H1 (cell line): Measurements from ENCODE around the gene RETSAT. TPM values are rescaled to one million over a fixed set of nuclear protein-coding genes. Genes with fewer than 3 reads are reported as not detected.

Source experiments
- CTCF ChIA-PET: fragments of 300-600 bp; sonication (Branson Sonifier 250); formaldehyde crosslinking; loops from one replicate; lab custom pipeline; 2021; ENCODE audit not compliant: partially characterized antibody; lab: Charles Lee
- POLR2A ChIA-PET: fragments of 300-600 bp; sonication (Branson Sonifier 250); formaldehyde crosslinking; loops from one replicate; lab custom pipeline; 2021; ENCODE audit warnings: inconsistent platforms; ENCODE audit not compliant: partially characterized antibody; lab: Charles Lee
- DNase-seq, 2 experiments: peaks; one replicate each; pipeline versions ENCODE4 v3.0.0 to v3.0.0-alpha.2; 2010 to 2022; ENCODE audit warnings: low spot score in 2 of 2, low read depth in 1 of 2, mixed read lengths in 1 of 2
- FAIRE-seq: peaks from 2 replicates; lab custom pipeline; 2011; peaks lifted over from hg19 to GRCh38; lab: Jason Lieb, UNC
- H2AFZ ChIP-seq: 2 replicates; pipeline ENCODE4 v1.8.1; 2012; ENCODE audit warnings: low read length, inconsistent platforms
- H2AK5ac ChIP-seq: 2 replicates; pipeline ENCODE4 v1.6.1; 2013; ENCODE audit warnings: low read depth, low read length
- H2BK120ac ChIP-seq: replicated peaks from 2 replicates; pipeline ENCODE3; 2013; ENCODE audit warnings: low read depth, low read length, inconsistent platforms
- H2BK12ac ChIP-seq: 2 replicates; pipeline ENCODE4 v1.6.1; 2013; ENCODE audit warnings: low read depth, low read length
- H2BK15ac ChIP-seq: 2 replicates; pipeline ENCODE4 v1.6.1; 2013; ENCODE audit warnings: low read length
- H2BK20ac ChIP-seq: 2 replicates; pipeline ENCODE4 v1.6.1; 2013; ENCODE audit warnings: low read length
- H2BK5ac ChIP-seq: 2 replicates; pipeline ENCODE4 v1.6.1; 2013; ENCODE audit warnings: low read depth, low read length
- H3K14ac ChIP-seq: 2 replicates; pipeline ENCODE4 v1.6.1; 2013; ENCODE audit warnings: inconsistent platforms; ENCODE audit not compliant: insufficient read length
- H3K18ac ChIP-seq: 2 replicates; pipeline ENCODE4 v1.6.1; 2013; ENCODE audit warnings: low read length; ENCODE audit errors: extremely low read depth
- H3K23ac ChIP-seq: 2 replicates; pipeline ENCODE4 v1.6.1; 2013; ENCODE audit warnings: inconsistent platforms; ENCODE audit not compliant: insufficient read length
- H3K23me2 ChIP-seq: 2 replicates; pipeline ENCODE4 v1.6.1; 2013; ENCODE audit warnings: low read depth, low read length
- H3K27ac ChIP-seq: 2 replicates; pipeline ENCODE4 v1.6.1; 2011; ENCODE audit warnings: low read depth, low read length, inconsistent platforms
- H3K27me3 ChIP-seq, 4 experiments: replicated peaks in 1 of 4; 1 replicate in 1 of 4; 2 replicates in 3 of 4; pipeline versions ENCODE4 v1.6.1 to v1.8.1; 2011 to 2013; ENCODE audit warnings: low read length in 3 of 4, mild to moderate bottlenecking in 3 of 4, inconsistent platforms in 2 of 4, mixed read lengths in 2 of 4, moderate library complexity in 1 of 4; ENCODE audit not compliant: control insufficient read depth in 3 of 4, insufficient read depth in 3 of 4; ENCODE audit errors: extremely low read depth in 1 of 4
- H3K36me3 ChIP-seq, 4 experiments: 2 replicates each; pipeline versions ENCODE4 v1.6.1 to v1.8.1; 2011 to 2013; ENCODE audit warnings: mild to moderate bottlenecking in 4 of 4, low read length in 3 of 4, moderate library complexity in 2 of 4, control low read depth in 1 of 4, inconsistent platforms in 1 of 4; ENCODE audit not compliant: insufficient read depth in 4 of 4, control insufficient read depth in 2 of 4
- H3K4ac ChIP-seq: replicated peaks from 2 replicates; pipeline ENCODE3; 2013; ENCODE audit warnings: low read length, low read depth, mixed read lengths, inconsistent platforms; ENCODE audit not compliant: insufficient read length
- H3K4me1 ChIP-seq, 4 experiments: replicated peaks in 1 of 4; 1 replicate in 1 of 4; 2 replicates in 3 of 4; pipeline versions ENCODE4 v1.6.1 to v1.8.1; 2011 to 2013; ENCODE audit warnings: low read length in 3 of 4, inconsistent platforms in 2 of 4, mixed read lengths in 1 of 4; ENCODE audit not compliant: insufficient read depth in 4 of 4, control insufficient read depth in 3 of 4
- H3K4me2 ChIP-seq, 2 experiments: 2 replicates each; pipeline versions ENCODE4 v1.6.1 to v1.8.1; 2011 to 2013; ENCODE audit warnings: low read depth in 2 of 2, low read length in 2 of 2, control low read depth in 1 of 2, inconsistent platforms in 1 of 2, mild to moderate bottlenecking in 1 of 2; ENCODE audit not compliant: insufficient read depth in 1 of 2
- H3K4me3 ChIP-seq, 4 experiments: fragments of 200-600, 300-600 bp in 1 of 4; sonication (generic), shearing (Covaris generic), sonication (Bioruptor Twin) in 1 of 4; 2 replicates each; pipeline versions ENCODE4 v1.5.1 to v1.8.1; 2011 to 2016; ENCODE audit warnings: low read length in 4 of 4, low read depth in 3 of 4, control low read depth in 2 of 4, inconsistent platforms in 2 of 4, mild to moderate bottlenecking in 2 of 4, mixed read lengths in 1 of 4, moderate library complexity in 1 of 4; ENCODE audit not compliant: insufficient read depth in 2 of 4; ENCODE audit errors: extremely low read depth in 1 of 4
- H3K56ac ChIP-seq: replicated peaks from 2 replicates; pipeline ENCODE3; 2013; ENCODE audit warnings: low read depth, mild to moderate bottlenecking, mixed read lengths, low read length, inconsistent platforms; ENCODE audit not compliant: insufficient read length
- H3K79me1 ChIP-seq: 2 replicates; pipeline ENCODE4 v1.6.1; 2013; ENCODE audit warnings: low read depth, low read length, control low read depth
- H3K79me2 ChIP-seq, 2 experiments: 2 replicates each; pipeline versions ENCODE4 v1.6.1 to v1.8.1; 2012 to 2013; ENCODE audit warnings: low read length in 2 of 2, mild to moderate bottlenecking in 2 of 2, inconsistent platforms in 1 of 2; ENCODE audit not compliant: insufficient read depth in 2 of 2, control insufficient read depth in 1 of 2
- H3K9ac ChIP-seq, 4 experiments: replicated peaks in 1 of 4; 1 replicate in 1 of 4; 2 replicates in 3 of 4; pipeline versions ENCODE4 v1.6.1 to v1.8.1; 2011 to 2013; ENCODE audit warnings: low read depth in 3 of 4, low read length in 3 of 4, control low read depth in 2 of 4, mild to moderate bottlenecking in 2 of 4, moderate library complexity in 2 of 4, inconsistent platforms in 1 of 4; ENCODE audit errors: extremely low read depth in 1 of 4
- H3K9me3 ChIP-seq, 2 experiments: 2 replicates each; pipeline versions ENCODE4 v1.6.1 to v1.8.1; 2012 to 2013; ENCODE audit warnings: mild to moderate bottlenecking in 2 of 2, moderate library complexity in 2 of 2, control low read depth in 1 of 2, inconsistent platforms in 1 of 2, low read depth in 1 of 2, low read length in 1 of 2, mixed read lengths in 1 of 2; ENCODE audit not compliant: insufficient read depth in 2 of 2
- H4K20me1 ChIP-seq, 2 experiments: replicated peaks in 1 of 2; 2 replicates each; pipeline versions ENCODE3 to v1.8.1; 2011 to 2013; ENCODE audit warnings: inconsistent platforms in 2 of 2, low read length in 2 of 2, mild to moderate bottlenecking in 1 of 2; ENCODE audit not compliant: insufficient read depth in 2 of 2, control insufficient read depth in 1 of 2
- H4K5ac ChIP-seq: 2 replicates; pipeline ENCODE4 v1.6.1; 2013; ENCODE audit warnings: low read length, low read depth, mixed read lengths, inconsistent platforms; ENCODE audit not compliant: insufficient read length
- H4K8ac ChIP-seq: 2 replicates; pipeline ENCODE4 v1.8.0; 2013; ENCODE audit warnings: mild to moderate bottlenecking, moderate library complexity, low read length, inconsistent platforms; ENCODE audit not compliant: insufficient read depth; ENCODE audit errors: extremely low read depth
- H4K91ac ChIP-seq: replicated peaks from 2 replicates; pipeline ENCODE3; 2013; ENCODE audit warnings: low read length, mixed read lengths, inconsistent platforms; ENCODE audit not compliant: insufficient read length
- ASH2L ChIP-seq: fragments of 200-600, 300-600 bp; sonication (generic); IDR thresholded peaks from one replicate; pipeline ENCODE4 v1.7.1; 2017; ENCODE audit warnings: low read length
- CBX8 ChIP-seq: fragments of 300-800, 300-1000 bp; sonication (generic); IDR thresholded peaks from 2 replicates; pipeline ENCODE4 v1.7.1; 2016; ENCODE audit warnings: low read depth, low read length, borderline replicate concordance
- EP300 ChIP-seq, 2 experiments: IDR thresholded peaks; 1 replicate in 1 of 2; 2 replicates in 1 of 2; pipeline ENCODE4 v1.6.1; 2011 to 2012; ENCODE audit warnings: low read depth in 2 of 2, low read length in 2 of 2, mild to moderate bottlenecking in 2 of 2, borderline replicate concordance in 1 of 2, inconsistent platforms in 1 of 2, moderate library complexity in 1 of 2
- HDAC2 ChIP-seq, 2 experiments: fragments of 300-600 bp in 1 of 2; sonication (generic) in 1 of 2; IDR thresholded peaks; 2 replicates each; pipeline ENCODE4 v1.6.1; 2011 to 2012; ENCODE audit warnings: low read depth in 2 of 2, low read length in 2 of 2, mild to moderate bottlenecking in 2 of 2, moderate library complexity in 2 of 2, borderline replicate concordance in 1 of 2, inconsistent platforms in 1 of 2
- KDM1A ChIP-seq: fragments of 200-600, 300-600 bp; sonication (generic); IDR thresholded peaks from 2 replicates; pipeline ENCODE4 v1.7.1; 2016; ENCODE audit warnings: mild to moderate bottlenecking, low read length, borderline replicate concordance
- NRF1 ChIP-seq: IDR thresholded peaks from 2 replicates; pipeline ENCODE4 v1.6.1; 2011; ENCODE audit warnings: mild to moderate bottlenecking, low read depth, low read length, improper control_type of control experiment
- SAP30 ChIP-seq: fragments of 300-600 bp; sonication (generic); IDR thresholded peaks from 2 replicates; pipeline ENCODE4 v1.7.1; 2012; ENCODE audit warnings: low read length, moderate library complexity, mild to moderate bottlenecking, inconsistent platforms; ENCODE audit not compliant: insufficient read depth, insufficient replicate concordance
- WGBS, 2 experiments: shearing (Covaris generic) in 1 of 2; methylation state at CpG; one replicate each; pipeline versions ENCODE4 v1.1.6 to v1.1.7; 2013 to 2015; ENCODE audit warnings: low lambda C conversion rate in 2 of 2, mixed read lengths in 2 of 2, inconsistent platforms in 1 of 2, low coverage in 1 of 2, missing lambda C conversion rate in 1 of 2; ENCODE audit not compliant: insufficient replicate concordance in 2 of 2, insufficient coverage in 1 of 2, insufficient read length in 1 of 2; ENCODE audit errors: extremely low coverage in 1 of 2, missing lambda C conversion rate in 1 of 2; 5-methylcytosine and 5-hydroxymethylcytosine counted together
- polyA plus RNA-seq, 7 experiments: library from polyadenylated mRNA; depleted of rRNA in 3 of 7; stranded (reverse) in 5 of 7; unstranded in 2 of 7; fragments of >200 nt in 5 of 7; fragments of 200-250 nt in 2 of 7; gene quantifications; 1 replicate in 5 of 7; 2 replicates in 1 of 7; 4 replicates in 1 of 7; pipeline versions ENCODE4 v1.2.1 to v1.2.3, GENCODE V29; 2011 to 2013; ENCODE audit warnings: missing spikeins in 2 of 7, mixed read lengths in 2 of 7
- total RNA-seq: library from RNA; stranded (reverse); fragmentation: NEBNext Ultra II Directional; extraction: Animal tissue kit (Norgen Biotek cat#: 25700); gene quantifications from 2 replicates; pipeline ENCODE4 v1.2.1, GENCODE V29; 2021

RETSAT gene
- total and polyA plus RNA-seq, 2 of the 8 experiments (the other 6 are each of a cell fraction or from before 2014, with no cell fraction given) = 15.8 to 16.7 TPM

DNA sequence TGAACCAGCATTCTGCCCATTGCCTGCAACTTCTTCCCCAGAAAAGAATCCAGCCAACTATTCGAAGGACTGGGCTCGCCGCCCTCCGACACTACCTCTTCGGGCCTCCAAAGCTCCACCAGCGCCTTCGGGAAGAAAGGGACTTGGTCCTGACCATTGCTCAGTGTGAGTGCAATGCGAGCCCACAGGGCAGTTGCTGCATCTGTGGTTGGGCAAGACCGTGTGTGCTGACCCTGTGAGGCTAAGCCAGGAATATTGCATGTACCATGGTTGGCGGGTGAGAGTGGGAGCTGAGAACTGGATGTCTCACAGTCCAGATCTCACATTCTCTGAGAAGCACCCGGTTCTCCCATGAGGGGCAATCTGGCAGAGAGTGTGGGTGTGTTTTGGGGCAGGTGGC is 16.7 kb upstream of the RETSAT start:
- FAIRE-seq = no peak
- POLR2A ChIA-PET = interaction anchor here (0.9 to 2.2 kb wide), 6 partner anchors 8 to 232 kb away, joined by 3 to 9 read pairs (median 3); partner anchors contain the start of genes TGOLN2 and TMEM150A

More for the DNA sequence above, 16.7 kb upstream of the RETSAT start:
- H3K23ac ChIP-seq = no peak overlapping the region
- H2BK120ac ChIP-seq = no peak overlapping the region
- no peak overlapping the region for H3K56ac ChIP-seq
- H3K14ac ChIP-seq = no peak overlapping the region
- H3K4ac ChIP-seq = no peak overlapping the region
- H2BK15ac ChIP-seq = no peak overlapping the region
- no peaks in the 10 kb centered on the region for H3K23me2 ChIP-seq
- H3K18ac ChIP-seq = no peak overlapping the region
- H2AFZ ChIP-seq = no peak overlapping the region
- no peaks in the 10 kb centered on the region for H3K27me3 ChIP-seq
- H3K79me1 ChIP-seq = no peaks in the 10 kb centered on the region
- H3K9me3 ChIP-seq = no peaks in the 10 kb centered on the region
- H2AK5ac ChIP-seq = no peak overlapping the region
- no peaks in the 10 kb centered on the region for H3K4me1 ChIP-seq
- no peaks in the 10 kb centered on the region for H3K79me2 ChIP-seq
- H4K20me1 ChIP-seq = no peaks in the 10 kb centered on the region
- WGBS, 2 experiments = 92% methylated on average over 11 of the region's 11 CpGs; no CpG with 5 or more reads in 1 of the 2 experiments
- CTCF ChIA-PET = interaction anchor here (0.5 to 2.1 kb wide), 8 partner anchors 13 to 267 kb away, joined by 3 to 8 read pairs (median 4); no protein-coding TSS in a partner anchor
- H4K5ac ChIP-seq = no peak overlapping the region
- no peak overlapping the region for H3K27ac ChIP-seq
- H4K8ac ChIP-seq = no peak overlapping the region
- H2BK5ac ChIP-seq = no peak overlapping the region
- H2BK12ac ChIP-seq = no peak overlapping the region
- no peak overlapping the region for H2BK20ac ChIP-seq
- H3K4me2 ChIP-seq = no peak overlapping the region
- H3K9ac ChIP-seq = no peak overlapping the region
- no peak overlapping the region for H4K91ac ChIP-seq
- no peak overlapping the region for H3K4me3 ChIP-seq
- no peaks in the 10 kb centered on the region for H3K36me3 ChIP-seq
- DNase-seq = no peak
- no peak for TF ChIP-seq SAP30
- no peak for TF ChIP-seq KDM1A
- TF ChIP-seq NRF1 = no peak
- no peak for TF ChIP-seq HDAC2 (IDR thresholded peaks at IDR 0.05; ENCODE audit: borderline replicate concordance in 1 of 2, low read depth in 2 of 2, low read length in 2 of 2)
- TF ChIP-seq CBX8 = no peak
- TF ChIP-seq EP300 (IDR thresholded peaks at IDR 0.05; ENCODE audit: borderline replicate concordance in 1 of 2, low read depth in 2 of 2, low read length in 2 of 2) = no peak
- no peak for TF ChIP-seq ASH2L
